HepG2 (cell line): ENCODE measurements around the gene MTA2. TPM values are rescaled to one million over a fixed set of nuclear protein-coding genes. Genes with fewer than 3 reads are reported as not detected.

Experiments used
- ETV5 ChIP-seq: IDR thresholded peaks from 2 replicates; pipeline ENCODE4 v1.6.1; 2018; ENCODE audit warnings: missing biosample characterization, missing genetic modification reagents, inconsistent platforms, borderline replicate concordance
- FOXA1 ChIP-seq, 2 experiments: fragments of 450-650 bp in 1 of 2; sonication (generic) in 1 of 2; formaldehyde crosslinking in 1 of 2; IDR thresholded peaks; 2 replicates each; pipeline versions ENCODE4 v1.4.0 to v1.6.1; 2016 to 2020; ENCODE audit warnings: missing genetic modification reagents in 1 of 2
- GABPA ChIP-seq, 2 experiments: IDR thresholded peaks; 2 replicates each; pipeline ENCODE4 v1.6.1; 2011 to 2016; ENCODE audit warnings: low read depth in 2 of 2, low read length in 1 of 2, missing biosample characterization in 1 of 2, missing genetic modification characterization in 1 of 2
- JUND ChIP-seq: sonication (generic); formaldehyde crosslinking; IDR thresholded peaks from 2 replicates; pipeline ENCODE4 v1.8.0; 2022; ENCODE audit warnings: mild to moderate bottlenecking, missing genetic modification reagents
- KAT8 ChIP-seq: IDR thresholded peaks from 2 replicates; pipeline ENCODE4 v1.6.1; 2016; ENCODE audit warnings: missing genetic modification reagents, missing compliant biosample characterization
- MLLT10 ChIP-seq: sonication (generic); formaldehyde crosslinking; IDR thresholded peaks from 2 replicates; pipeline ENCODE4 v1.4.0; 2020; ENCODE audit warnings: missing genetic modification reagents
- NPAS2 ChIP-seq: sonication (generic); formaldehyde crosslinking; IDR thresholded peaks from 2 replicates; pipeline ENCODE4 v1.8.0; 2022; ENCODE audit warnings: mild to moderate bottlenecking, missing genetic modification reagents, borderline replicate concordance
- POLR2A ChIP-seq, 2 experiments: IDR thresholded peaks; 2 replicates each; pipeline ENCODE4 v1.6.1; 2011; ENCODE audit warnings: low read depth in 2 of 2, low read length in 2 of 2, mild to moderate bottlenecking in 1 of 2, moderate library complexity in 1 of 2; ENCODE audit not compliant: insufficient read depth in 1 of 2
- THRA ChIP-seq: sonication (generic); formaldehyde crosslinking; IDR thresholded peaks from 2 replicates; pipeline ENCODE4 v1.4.0; 2020; ENCODE audit warnings: missing genetic modification reagents, borderline replicate concordance
- ZBTB7A ChIP-seq: sonication (generic); formaldehyde crosslinking; IDR thresholded peaks from 2 replicates; pipeline ENCODE4 v1.8.0; 2022; ENCODE audit warnings: mild to moderate bottlenecking, missing genetic modification reagents
- ZMYM4 ChIP-seq: sonication (generic); formaldehyde crosslinking; IDR thresholded peaks from 2 replicates; pipeline ENCODE4 v1.8.1; 2023; ENCODE audit warnings: mild to moderate bottlenecking, missing genetic modification reagents
- ZNF431 ChIP-seq: sonication (generic); formaldehyde crosslinking; IDR thresholded peaks from 2 replicates; pipeline ENCODE4 v1.9.0; 2022; ENCODE audit warnings: missing genetic modification reagents, low read depth, mild to moderate bottlenecking, borderline replicate concordance
- ZNF547 ChIP-seq: sonication (generic); formaldehyde crosslinking; IDR thresholded peaks from 2 replicates; pipeline ENCODE4 v1.5.1; 2020; ENCODE audit warnings: mild to moderate bottlenecking, missing genetic modification reagents
- ZNF687 ChIP-seq: sonication (generic); formaldehyde crosslinking; IDR thresholded peaks from 2 replicates; pipeline ENCODE4 v1.5.1; 2020; ENCODE audit warnings: mild to moderate bottlenecking, missing genetic modification reagents, moderate library complexity
- ZNF777 ChIP-seq: sonication (generic); formaldehyde crosslinking; IDR thresholded peaks from 2 replicates; pipeline ENCODE4 v1.4.0; 2020; ENCODE audit warnings: missing genetic modification reagents
- polyA plus RNA-seq, 8 experiments: library from polyadenylated mRNA; depleted of rRNA in 3 of 8; stranded (reverse) in 7 of 8; unstranded in 1 of 8; fragments of >200 nt; fragmentation: Illumina TruSeq in 4 of 8; extraction: Trizol in 4 of 8; gene quantifications; 2 replicates each; pipeline versions ENCODE4 v1.2.1 to v1.2.3, GENCODE V29; 2011 to 2016; ENCODE audit warnings: low read depth in 4 of 8, missing spikeins in 1 of 8, mixed read lengths in 1 of 8; ENCODE audit not compliant: insufficient read depth in 1 of 8
- total RNA-seq, 5 experiments: library from RNA; depleted of rRNA; stranded (reverse); fragments of >200 nt; fragmentation: Illumina TruSeq; extraction: Trizol; gene quantifications; 2 replicates each; pipeline ENCODE4 v1.2.3, GENCODE V29; 2016; ENCODE audit warnings: low read depth in 1 of 5
- TF ChIP-seq, protein P1 (sequence below): IDR thresholded peaks from 2 replicates; pipeline ENCODE4 v1.6.1; 2018; ENCODE audit warnings: missing genetic modification reagents, mild to moderate bottlenecking, missing compliant biosample characterization
- TF ChIP-seq, protein P2 (sequence below), 2 experiments: sonication (generic) in 1 of 2; formaldehyde crosslinking in 1 of 2; IDR thresholded peaks; 2 replicates each; pipeline versions ENCODE4 v1.5.1 to v1.6.1; 2011 to 2020; ENCODE audit warnings: borderline replicate concordance in 1 of 2, low read depth in 1 of 2, low read length in 1 of 2, mild to moderate bottlenecking in 1 of 2, missing genetic modification reagents in 1 of 2, moderate library complexity in 1 of 2

Gene MTA2
- total and polyA plus RNA-seq, 2 of the 13 experiments (the other 11 are each of a cell fraction or from before 2014, with no cell fraction given), result 14.0 to 70.0 TPM

- 0 out of 2 replicates have a peak, but pooled peaks have one; percentile 37 for TF ChIP-seq ZMYM4
- TF ChIP-seq MLLT10 (CRISPR knock-in tag), result no peak
- TF ChIP-seq KAT8 (CRISPR knock-in tag), result peak; percentile 24; the same call in 1 of the 2 replicates
- TF ChIP-seq ZNF777 (CRISPR knock-in tag), result peak; percentile 91
- 0 out of 2 replicates have a peak, but pooled peaks have one; percentile 27 for TF ChIP-seq THRA
- 0 out of 2 replicates have a peak, but pooled peaks have one; percentile 25 for TF ChIP-seq ZBTB7A (CRISPR knock-in tag)
- no peak for TF ChIP-seq JUND
- TF ChIP-seq ZNF431 (CRISPR knock-in tag), result no peak
- peak; percentile 44; the same call in 1 of the 2 replicates for TF ChIP-seq ZNF547 (CRISPR knock-in tag)
- no peak for TF ChIP-seq GABPA (IDR thresholded peaks at IDR 0.05; ENCODE audit: low read depth, low read length)
- peak; percentile 31; the same call in 1 of the 2 replicates for TF ChIP-seq GABPA (CRISPR knock-in tag; IDR thresholded peaks at IDR 0.05; ENCODE audit: low read depth)
- peak; percentile 30; the same call in 1 of the 2 replicates for TF ChIP-seq ETV5 (CRISPR knock-in tag)
- no peak for TF ChIP-seq NPAS2 (CRISPR knock-in tag)
- no peak for TF ChIP-seq FOXA1 (IDR thresholded peaks at IDR 0.05)
- TF ChIP-seq FOXA1 (CRISPR knock-in tag; IDR thresholded peaks at IDR 0.05), result no peak
- TF ChIP-seq, protein P1, sequence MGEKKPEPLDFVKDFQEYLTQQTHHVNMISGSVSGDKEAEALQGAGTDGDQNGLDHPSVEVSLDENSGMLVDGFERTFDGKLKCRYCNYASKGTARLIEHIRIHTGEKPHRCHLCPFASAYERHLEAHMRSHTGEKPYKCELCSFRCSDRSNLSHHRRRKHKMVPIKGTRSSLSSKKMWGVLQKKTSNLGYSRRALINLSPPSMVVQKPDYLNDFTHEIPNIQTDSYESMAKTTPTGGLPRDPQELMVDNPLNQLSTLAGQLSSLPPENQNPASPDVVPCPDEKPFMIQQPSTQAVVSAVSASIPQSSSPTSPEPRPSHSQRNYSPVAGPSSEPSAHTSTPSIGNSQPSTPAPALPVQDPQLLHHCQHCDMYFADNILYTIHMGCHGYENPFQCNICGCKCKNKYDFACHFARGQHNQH, result peak; percentile 16; the same call in 1 of the 2 replicates
- TF ChIP-seq, protein P2, sequence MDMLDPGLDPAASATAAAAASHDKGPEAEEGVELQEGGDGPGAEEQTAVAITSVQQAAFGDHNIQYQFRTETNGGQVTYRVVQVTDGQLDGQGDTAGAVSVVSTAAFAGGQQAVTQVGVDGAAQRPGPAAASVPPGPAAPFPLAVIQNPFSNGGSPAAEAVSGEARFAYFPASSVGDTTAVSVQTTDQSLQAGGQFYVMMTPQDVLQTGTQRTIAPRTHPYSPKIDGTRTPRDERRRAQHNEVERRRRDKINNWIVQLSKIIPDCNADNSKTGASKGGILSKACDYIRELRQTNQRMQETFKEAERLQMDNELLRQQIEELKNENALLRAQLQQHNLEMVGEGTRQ (IDR thresholded peaks at IDR 0.05; ENCODE audit: low read depth, low read length), result no peak
- TF ChIP-seq, protein P2 (CRISPR knock-in tag; IDR thresholded peaks at IDR 0.05; ENCODE audit: borderline replicate concordance), result no peak
- peak in 1 of 2 experiments; percentile 19; a peak in 1 of 4 replicates for TF ChIP-seq POLR2A (IDR thresholded peaks at IDR 0.05; ENCODE audit: insufficient read depth in 1 of 2, low read depth in 2 of 2, low read length in 2 of 2)
- TF ChIP-seq ZNF687 (CRISPR knock-in tag), result peak; percentile 22; the same call in 1 of the 2 replicates
Observed at GRCh38 chr11:62612366-62613290, 11.0 kb upstream of the MTA2 start, which contains the start of the genes EML3 and ROM1 (continued).
